Measurements from ENCODE around the gene TACR2.

- no peak for TF ChIP-seq EP300 (IDR thresholded peaks at IDR 0.05; ENCODE audit: low read depth)
- TF ChIP-seq, protein P1, sequence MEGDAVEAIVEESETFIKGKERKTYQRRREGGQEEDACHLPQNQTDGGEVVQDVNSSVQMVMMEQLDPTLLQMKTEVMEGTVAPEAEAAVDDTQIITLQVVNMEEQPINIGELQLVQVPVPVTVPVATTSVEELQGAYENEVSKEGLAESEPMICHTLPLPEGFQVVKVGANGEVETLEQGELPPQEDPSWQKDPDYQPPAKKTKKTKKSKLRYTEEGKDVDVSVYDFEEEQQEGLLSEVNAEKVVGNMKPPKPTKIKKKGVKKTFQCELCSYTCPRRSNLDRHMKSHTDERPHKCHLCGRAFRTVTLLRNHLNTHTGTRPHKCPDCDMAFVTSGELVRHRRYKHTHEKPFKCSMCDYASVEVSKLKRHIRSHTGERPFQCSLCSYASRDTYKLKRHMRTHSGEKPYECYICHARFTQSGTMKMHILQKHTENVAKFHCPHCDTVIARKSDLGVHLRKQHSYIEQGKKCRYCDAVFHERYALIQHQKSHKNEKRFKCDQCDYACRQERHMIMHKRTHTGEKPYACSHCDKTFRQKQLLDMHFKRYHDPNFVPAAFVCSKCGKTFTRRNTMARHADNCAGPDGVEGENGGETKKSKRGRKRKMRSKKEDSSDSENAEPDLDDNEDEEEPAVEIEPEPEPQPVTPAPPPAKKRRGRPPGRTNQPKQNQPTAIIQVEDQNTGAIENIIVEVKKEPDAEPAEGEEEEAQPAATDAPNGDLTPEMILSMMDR (IDR thresholded peaks at IDR 0.05) = no peak
Observed at GRCh38 chr10:69362471-69362954, 54.2 kb downstream of the TACR2 start.

Data from transverse colon (tissue), 3 donors.